CD4-positive, CD25-positive, alpha-beta regulatory T cell (primary cell): ENCODE measurements around the gene RAX2. TPM values are rescaled to one million over a fixed set of nuclear protein-coding genes. Genes with fewer than 3 reads are reported as not detected.
A peak's percentile ranks its signal among the peaks of the same experiment; 100 is the strongest.
"Not testable (repeated sequence)": the region's sequence is repeated elsewhere in the genome, so short reads cannot be mapped to it uniquely, and the experiment has no call there.

Experiments
- ATAC-seq, 2 donors: fragments of 150-1000 bp; cut with Tn5 transposase; one replicate each; pipeline ENCODE4 v1.10.0; 2021; ENCODE audit warnings: low read depth in 2 of 2, moderate number of reproducible peaks in 2 of 2, moderate library complexity in 1 of 2
- DNase-seq, 3 donors: peaks; one replicate each; pipeline versions ENCODE4 v3.0.0 to v3.0.0-alpha.2; 2012 to 2022; ENCODE audit warnings: mixed read lengths in 1 of 3
- H3K27ac ChIP-seq: one replicate; pipeline ENCODE4 v1.7.0; 2013; ENCODE audit warnings: mild to moderate bottlenecking, low read length; ENCODE audit not compliant: insufficient read depth, poor library complexity, severe bottlenecking
- H3K27me3 ChIP-seq: one replicate; pipeline ENCODE4 v1.7.0; 2013; ENCODE audit warnings: low read length; ENCODE audit not compliant: control insufficient read depth, insufficient read depth
- H3K36me3 ChIP-seq: one replicate; pipeline ENCODE4 v1.7.0; 2013; ENCODE audit warnings: mild to moderate bottlenecking, low read length, moderate library complexity; ENCODE audit not compliant: control insufficient read depth, insufficient read depth
- H3K4me1 ChIP-seq: 2 replicates; pipeline ENCODE4 v1.7.0; 2013; ENCODE audit warnings: mild to moderate bottlenecking, low read length; ENCODE audit not compliant: insufficient read depth, control insufficient read depth, poor library complexity, severe bottlenecking
- H3K4me3 ChIP-seq: one replicate; pipeline ENCODE4 v1.7.0; 2013; ENCODE audit warnings: low read depth, mild to moderate bottlenecking, low read length, moderate library complexity
- H3K9me3 ChIP-seq, 2 experiments: 1 replicate in 1 of 2; 2 replicates in 1 of 2; pipeline ENCODE4 v1.7.0; 2013; ENCODE audit warnings: low read length in 2 of 2, mild to moderate bottlenecking in 1 of 2, moderate library complexity in 1 of 2; ENCODE audit not compliant: control insufficient read depth in 2 of 2
- H3K27ac Mint-ChIP-seq, 3 donors: one replicate each; pipeline ENCODE4 v1.8.0; 2020 to 2022; ENCODE audit warnings: mild to moderate bottlenecking in 3 of 3, mixed read lengths in 3 of 3, moderate library complexity in 2 of 3
- H3K27me3 Mint-ChIP-seq: one replicate; pipeline ENCODE4 v1.8.0; 2022; ENCODE audit warnings: mild to moderate bottlenecking, mixed read lengths
- H3K36me3 Mint-ChIP-seq: one replicate; pipeline ENCODE4 v1.8.0; 2020; ENCODE audit warnings: mixed read lengths
- H3K4me1 Mint-ChIP-seq, 4 donors: one replicate each; pipeline ENCODE4 v1.8.0; 2020 to 2022; ENCODE audit warnings: mixed read lengths in 4 of 4, mild to moderate bottlenecking in 1 of 4
- H3K4me3 Mint-ChIP-seq, 4 donors: one replicate each; pipeline ENCODE4 v1.8.0; 2020 to 2022; ENCODE audit warnings: mild to moderate bottlenecking in 4 of 4, mixed read lengths in 4 of 4, moderate library complexity in 3 of 4
- H3K9me3 Mint-ChIP-seq, 7 donors: one replicate each; pipeline ENCODE4 v1.8.0; 2020 to 2022; ENCODE audit warnings: mixed read lengths in 7 of 7, mild to moderate bottlenecking in 3 of 7, moderate library complexity in 2 of 7
- polyA plus RNA-seq, 4 donors: library from polyadenylated mRNA; unstranded; fragments of 300-500 nt; fragmentation: Illumina TruSeq; gene quantifications; one replicate each; pipeline ENCODE4 v1.2.3, GENCODE V29; 2021
- total RNA-seq: library from RNA; stranded (reverse); gene quantifications from one replicate; pipeline ENCODE4 v1.2.3, GENCODE V29; 2022

Gene RAX2
- total RNA-seq = not detected
- under 1 TPM in 2 of 4 donors, not detected in 2; 0.08 to 0.09 TPM for polyA plus RNA-seq

DNA sequence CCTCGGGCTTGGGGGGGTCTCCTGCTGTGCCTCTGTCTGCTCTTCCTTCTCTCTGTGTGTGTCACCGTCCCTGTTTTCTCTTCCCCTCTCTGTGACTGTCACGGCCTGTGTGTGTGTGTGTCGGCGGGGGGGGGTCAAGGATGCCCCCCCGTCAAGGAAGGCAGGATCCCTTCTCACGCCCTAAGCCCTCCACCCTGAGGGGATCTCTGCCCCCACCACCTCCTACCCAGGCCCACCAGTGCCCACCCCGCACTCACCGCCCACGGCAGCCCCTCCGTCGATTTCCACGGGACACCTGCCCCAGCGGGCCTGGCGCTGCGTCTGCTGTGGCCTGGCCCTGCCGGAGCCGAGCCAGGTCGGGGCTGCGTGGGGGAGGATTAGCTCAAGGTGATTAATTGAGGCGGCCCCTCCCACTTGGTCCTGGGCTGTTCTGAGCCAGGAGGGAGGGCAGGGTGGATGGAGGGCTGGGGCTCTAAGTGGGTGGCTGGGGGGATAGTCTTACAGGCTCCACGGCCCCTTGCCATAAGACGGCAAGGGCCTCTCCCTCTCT is at the start of gene RAX2:
Gene RAX2 (minus strand): TSS at position 323 of the 550 bp plus-strand sequence. CDS start 486 bp downstream, outside the sequence.
- Histone ChIP-seq H3K4me3 (no peak within 1 kb of the TSS), H3K27ac (no peak within 1 kb of the TSS), H3K27me3 (no peaks in the 10 kb centered on the region), H3K4me1 (no peaks in the 10 kb centered on the region), H3K9me3 (no peaks in the 10 kb centered on the region), H3K36me3 (peaks cover 21% of the 10 kb centered on the region)
- H3K4me3 Mint-ChIP-seq = no peak within 1 kb of the TSS
- H3K9me3 Mint-ChIP-seq = no peaks in the 10 kb centered on the region
- H3K4me1 Mint-ChIP-seq = peaks cover 0 to 3% (median 0%) of the 10 kb centered on the region in 4 donors
- ATAC-seq = no peak
- H3K36me3 Mint-ChIP-seq = peaks cover 8% of the 10 kb centered on the region
- H3K27me3 Mint-ChIP-seq = no peaks in the 10 kb centered on the region
- DNase-seq = no peak
- no peak within 1 kb of the TSS for H3K27ac Mint-ChIP-seq

- Histone ChIP-seq H3K4me1 (peaks cover 8% of the 10 kb centered on the region), H3K36me3 (no peaks in the 10 kb centered on the region), H3K27me3 (no peaks in the 10 kb centered on the region), H3K9me3 (no peaks in the 10 kb centered on the region), H3K4me3 (no peak overlapping the region), H3K27ac (no peak overlapping the region)
- Mint-ChIP-seq H3K27ac (no peak overlapping the region), H3K27me3 (no peaks in the 10 kb centered on the region), H3K4me3 (no peak overlapping the region), H3K9me3 (no peaks in the 10 kb centered on the region), H3K36me3 (no peaks in the 10 kb centered on the region), H3K4me1 (peaks cover 0 to 18% (median 11%) of the 10 kb centered on the region in 4 donors)
- DNase-seq (no peak), ATAC-seq (no peak)
Measured at GRCh38 chr19:3821156-3821555, 49.1 kb upstream of the RAX2 start.

DNA sequence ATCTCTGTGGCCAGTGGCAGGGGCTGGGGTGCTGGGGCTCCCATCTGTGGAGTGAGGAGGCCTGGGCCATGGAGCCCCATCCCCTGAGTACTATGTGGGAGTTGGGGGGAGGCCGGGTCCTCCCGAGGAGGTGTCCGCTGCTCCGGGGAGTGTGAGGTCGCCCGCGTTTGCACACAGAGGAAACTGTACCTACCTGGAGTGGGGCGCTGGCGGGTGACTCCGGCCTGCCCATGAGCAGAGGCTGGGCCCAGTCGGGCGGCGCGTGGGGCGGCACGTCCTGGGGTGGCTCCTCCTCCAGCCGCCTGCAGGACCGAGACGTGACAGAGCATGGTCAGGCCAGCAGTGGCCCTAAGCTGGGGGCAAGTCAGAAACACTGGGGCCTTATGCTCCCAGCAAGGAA is 48.0 kb upstream of the RAX2 start:
- H3K27me3 ChIP-seq = no peaks in the 10 kb centered on the region
- DNase-seq = no peak
- H3K4me1 Mint-ChIP-seq = peaks cover 0 to 23% (median 14%) of the 10 kb centered on the region in 4 donors
- H3K27me3 Mint-ChIP-seq = no peaks in the 10 kb centered on the region
- H3K36me3 Mint-ChIP-seq = no peaks in the 10 kb centered on the region
- no peak for ATAC-seq
- H3K4me1 ChIP-seq = peaks cover 8% of the 10 kb centered on the region
- H3K4me3 Mint-ChIP-seq = no peak overlapping the region
- H3K9me3 Mint-ChIP-seq = no peaks in the 10 kb centered on the region
- H3K27ac ChIP-seq = no peak overlapping the region
- no peak overlapping the region for H3K27ac Mint-ChIP-seq
- H3K4me3 ChIP-seq = no peak overlapping the region
- H3K36me3 ChIP-seq = no peaks in the 10 kb centered on the region
- H3K9me3 ChIP-seq = no peaks in the 10 kb centered on the region

DNA sequence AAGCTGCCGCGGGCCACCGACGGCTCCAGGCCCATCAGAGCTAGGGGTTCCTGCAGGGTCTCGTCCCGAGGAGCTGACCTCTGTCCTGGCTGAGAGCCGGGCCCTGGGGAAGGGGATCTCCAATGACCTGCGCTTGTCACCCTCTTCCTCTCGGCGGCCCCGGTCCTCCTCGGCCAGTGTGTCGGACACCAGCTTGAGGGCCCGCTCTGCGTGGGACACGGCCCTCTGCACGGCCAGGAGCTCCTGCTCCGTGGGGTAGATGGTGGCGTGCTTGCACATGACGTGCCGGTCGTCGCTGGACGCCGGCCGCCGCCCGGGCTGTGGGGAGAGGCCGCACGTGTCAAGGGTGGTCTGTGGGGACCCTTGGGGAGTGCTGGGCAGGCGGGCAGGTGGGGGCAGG is 46.9 kb upstream of the RAX2 start:
- DNase-seq = no peak
- H3K27ac Mint-ChIP-seq = no peak overlapping the region
- no peaks in the 10 kb centered on the region for H3K27me3 Mint-ChIP-seq
- H3K4me1 ChIP-seq = peaks cover 17% of the 10 kb centered on the region
- no peaks in the 10 kb centered on the region for H3K36me3 Mint-ChIP-seq
- no peak for ATAC-seq
- H3K4me3 Mint-ChIP-seq = no peak overlapping the region
- H3K9me3 ChIP-seq = no peaks in the 10 kb centered on the region
- H3K4me3 ChIP-seq = no peak overlapping the region
- H3K4me1 Mint-ChIP-seq = peaks cover 9 to 34% (median 21%) of the 10 kb centered on the region in 4 donors
- no peak overlapping the region for H3K27ac ChIP-seq
- H3K27me3 ChIP-seq = no peaks in the 10 kb centered on the region
- H3K9me3 Mint-ChIP-seq = no peaks in the 10 kb centered on the region
- H3K36me3 ChIP-seq = no peaks in the 10 kb centered on the region

- peaks cover 22% of the 10 kb centered on the region for H3K4me1 ChIP-seq
- no peak for DNase-seq
Measured at GRCh38 chr19:3818466-3818865, 46.4 kb upstream of the RAX2 start.

DNA sequence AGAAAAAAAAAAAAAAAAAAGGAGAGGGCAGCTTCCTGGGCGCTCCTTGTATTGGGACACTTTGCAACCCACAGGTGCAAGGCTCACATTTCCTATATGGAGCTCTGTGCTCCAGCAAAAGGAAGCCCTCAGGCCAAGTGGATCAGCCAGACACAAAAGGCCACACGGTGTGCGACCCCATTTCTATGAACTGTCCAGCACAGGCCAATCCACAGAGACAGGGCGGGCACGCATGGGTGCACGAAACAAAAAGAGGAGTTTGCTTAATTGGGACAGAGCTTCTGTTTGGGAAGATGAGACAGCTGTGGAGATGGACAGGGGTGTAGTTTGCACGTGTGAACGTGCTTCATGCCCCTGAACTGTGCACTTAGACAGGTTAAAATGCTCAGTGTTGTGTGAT is 45.7 kb upstream of the RAX2 start:
- H3K4me1 Mint-ChIP-seq = peaks cover 12 to 46% (median 26%) of the 10 kb centered on the region in 4 donors
- Histone ChIP-seq H3K4me1 (peaks cover 29% of the 10 kb centered on the region), H3K27ac (no peak overlapping the region), H3K27me3 (no peaks in the 10 kb centered on the region), H3K9me3 (no peaks in the 10 kb centered on the region), H3K4me3 (no peak overlapping the region), H3K36me3 (no peaks in the 10 kb centered on the region)
- DNase-seq (no peak), ATAC-seq (no peak)
- H3K9me3 Mint-ChIP-seq = no peaks in the 10 kb centered on the region
- H3K4me3 Mint-ChIP-seq = peak overlapping the region in 1 of 4 donors; percentile 69
- H3K36me3 Mint-ChIP-seq = no peaks in the 10 kb centered on the region
- peak overlapping the region in 1 of 3 donors; percentile 71 for H3K27ac Mint-ChIP-seq
- H3K27me3 Mint-ChIP-seq = no peaks in the 10 kb centered on the region

More at GRCh38 chr19:3818466-3818865, 46.4 kb upstream of the RAX2 start:
- peak overlapping the region in 1 of 3 donors; percentile 71 for H3K27ac Mint-ChIP-seq
- H3K27me3 Mint-ChIP-seq = no peaks in the 10 kb centered on the region
- H3K36me3 Mint-ChIP-seq = no peaks in the 10 kb centered on the region
- H3K27me3 ChIP-seq = no peaks in the 10 kb centered on the region
- no peaks in the 10 kb centered on the region for H3K9me3 Mint-ChIP-seq
- peaks cover 10 to 38% (median 24%) of the 10 kb centered on the region in 4 donors for H3K4me1 Mint-ChIP-seq
- H3K4me3 ChIP-seq = no peak overlapping the region
- no peak for ATAC-seq
- H3K27ac ChIP-seq = no peak overlapping the region
- H3K9me3 ChIP-seq = no peaks in the 10 kb centered on the region
- no peak overlapping the region for H3K4me3 Mint-ChIP-seq
- H3K36me3 ChIP-seq = no peaks in the 10 kb centered on the region

DNA sequence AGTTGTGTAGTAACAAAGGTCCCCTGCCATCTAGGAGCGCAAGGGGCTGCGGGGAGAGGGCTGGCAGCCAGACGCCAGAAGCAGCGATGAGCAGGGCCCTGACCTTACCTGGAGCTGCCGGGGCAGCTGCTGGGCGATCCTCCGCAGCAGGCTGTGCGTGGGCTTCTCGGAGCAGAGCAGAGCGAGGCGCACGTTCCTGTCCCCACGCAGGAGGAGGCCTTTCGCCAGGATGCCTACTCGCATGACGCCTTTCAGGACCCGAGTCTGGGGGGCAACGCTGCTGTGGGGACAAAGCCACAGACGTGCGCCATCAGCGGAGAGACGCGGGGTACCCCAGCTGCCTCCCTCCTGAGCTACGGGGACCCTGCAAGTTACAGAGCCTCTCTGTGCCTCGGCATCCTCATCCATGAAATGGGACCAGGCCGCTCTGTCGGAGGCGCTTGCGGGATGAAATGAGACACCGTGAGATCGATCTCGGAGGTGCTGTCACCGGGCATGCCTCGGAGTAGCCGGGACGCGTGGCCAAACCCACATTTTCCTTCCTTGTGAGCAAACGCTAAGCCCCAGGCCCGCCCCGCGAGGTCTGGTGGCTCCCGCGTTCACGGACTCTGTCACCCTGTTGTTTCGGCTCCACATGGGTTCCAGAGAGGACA is 44.7 kb upstream of the RAX2 start:
- ATAC-seq (no peak), DNase-seq (no peak)
- Histone ChIP-seq H3K4me1 (peaks cover 31% of the 10 kb centered on the region), H3K36me3 (no peaks in the 10 kb centered on the region), H3K27ac (no peak overlapping the region), H3K9me3 (no peaks in the 10 kb centered on the region), H3K4me3 (no peak overlapping the region), H3K27me3 (no peaks in the 10 kb centered on the region)
- Mint-ChIP-seq H3K4me3 (no peak overlapping the region), H3K4me1 (peaks cover 6 to 48% (median 28%) of the 10 kb centered on the region in 4 donors), H3K36me3 (no peaks in the 10 kb centered on the region), H3K9me3 (peaks cover 0 to 2% (median 0%) of the 10 kb centered on the region in 7 donors), H3K27ac (no peak overlapping the region), H3K27me3 (no peaks in the 10 kb centered on the region)

DNA sequence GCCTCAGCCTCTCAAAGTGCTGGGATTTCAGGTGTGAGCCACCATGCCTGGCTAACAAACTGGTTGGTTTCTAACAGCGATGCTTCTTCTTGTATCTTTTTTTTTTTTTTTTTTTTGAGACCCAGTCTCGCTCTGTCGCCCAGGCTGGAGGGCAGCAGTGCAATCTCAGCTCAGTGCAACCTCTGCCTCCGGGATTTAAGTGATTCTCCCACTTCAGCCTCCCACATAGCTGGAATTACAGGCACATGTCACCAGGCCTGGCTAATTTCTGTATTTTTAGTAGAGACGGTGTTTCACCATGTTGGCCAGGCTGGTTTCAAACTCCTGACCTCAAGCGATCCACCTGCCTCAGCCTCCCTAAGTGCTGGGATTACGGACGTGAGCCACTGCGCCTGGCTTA is 44.1 kb upstream of the RAX2 start:
- H3K9me3 Mint-ChIP-seq, H3K9me3 ChIP-seq, H3K36me3 ChIP-seq, DNase-seq, H3K27ac Mint-ChIP-seq, H3K4me3 Mint-ChIP-seq, ATAC-seq, H3K27ac ChIP-seq, H3K36me3 Mint-ChIP-seq, H3K27me3 Mint-ChIP-seq, H3K27me3 ChIP-seq, H3K4me3 ChIP-seq: not testable (repeated sequence)
- H3K4me1 ChIP-seq = peaks cover 29% of the 10 kb centered on the region
- peaks cover 6 to 50% (median 28%) of the 10 kb centered on the region in 4 donors for H3K4me1 Mint-ChIP-seq
